ENCODE results near the gene PDXK.

The PDXK gene

DNA sequence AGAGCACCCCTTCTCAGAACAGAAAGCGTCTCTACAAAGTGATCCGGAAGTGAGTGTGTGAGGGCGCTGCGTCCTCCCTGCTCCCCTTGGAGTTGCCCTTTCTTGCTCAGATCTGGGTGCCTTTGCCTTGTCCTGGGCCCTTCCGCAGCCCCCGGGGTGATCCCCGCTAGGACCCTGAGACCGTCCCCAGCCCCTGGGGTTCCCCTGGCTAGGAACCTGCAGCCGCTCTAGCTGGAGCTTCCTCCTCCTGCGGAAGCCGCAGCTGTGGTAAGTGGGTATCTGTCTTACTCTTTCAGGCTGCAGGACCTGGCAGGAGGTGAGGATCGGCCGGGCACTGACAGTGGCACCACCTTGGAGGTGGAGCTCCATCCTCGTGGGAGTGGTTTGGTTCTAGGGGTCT is 81.6 kb downstream of the PDXK start:
- TF ChIP-seq, protein P1, sequence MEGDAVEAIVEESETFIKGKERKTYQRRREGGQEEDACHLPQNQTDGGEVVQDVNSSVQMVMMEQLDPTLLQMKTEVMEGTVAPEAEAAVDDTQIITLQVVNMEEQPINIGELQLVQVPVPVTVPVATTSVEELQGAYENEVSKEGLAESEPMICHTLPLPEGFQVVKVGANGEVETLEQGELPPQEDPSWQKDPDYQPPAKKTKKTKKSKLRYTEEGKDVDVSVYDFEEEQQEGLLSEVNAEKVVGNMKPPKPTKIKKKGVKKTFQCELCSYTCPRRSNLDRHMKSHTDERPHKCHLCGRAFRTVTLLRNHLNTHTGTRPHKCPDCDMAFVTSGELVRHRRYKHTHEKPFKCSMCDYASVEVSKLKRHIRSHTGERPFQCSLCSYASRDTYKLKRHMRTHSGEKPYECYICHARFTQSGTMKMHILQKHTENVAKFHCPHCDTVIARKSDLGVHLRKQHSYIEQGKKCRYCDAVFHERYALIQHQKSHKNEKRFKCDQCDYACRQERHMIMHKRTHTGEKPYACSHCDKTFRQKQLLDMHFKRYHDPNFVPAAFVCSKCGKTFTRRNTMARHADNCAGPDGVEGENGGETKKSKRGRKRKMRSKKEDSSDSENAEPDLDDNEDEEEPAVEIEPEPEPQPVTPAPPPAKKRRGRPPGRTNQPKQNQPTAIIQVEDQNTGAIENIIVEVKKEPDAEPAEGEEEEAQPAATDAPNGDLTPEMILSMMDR (IDR thresholded peaks at IDR 0.05; ENCODE audit: low read depth, low read length, missing control alignments): no peak
- no peak for DNase-seq (ENCODE audit: low read depth)
- no peak overlapping the region for H3K4me3 ChIP-seq (ENCODE audit: low read depth, low read length)

DNA sequence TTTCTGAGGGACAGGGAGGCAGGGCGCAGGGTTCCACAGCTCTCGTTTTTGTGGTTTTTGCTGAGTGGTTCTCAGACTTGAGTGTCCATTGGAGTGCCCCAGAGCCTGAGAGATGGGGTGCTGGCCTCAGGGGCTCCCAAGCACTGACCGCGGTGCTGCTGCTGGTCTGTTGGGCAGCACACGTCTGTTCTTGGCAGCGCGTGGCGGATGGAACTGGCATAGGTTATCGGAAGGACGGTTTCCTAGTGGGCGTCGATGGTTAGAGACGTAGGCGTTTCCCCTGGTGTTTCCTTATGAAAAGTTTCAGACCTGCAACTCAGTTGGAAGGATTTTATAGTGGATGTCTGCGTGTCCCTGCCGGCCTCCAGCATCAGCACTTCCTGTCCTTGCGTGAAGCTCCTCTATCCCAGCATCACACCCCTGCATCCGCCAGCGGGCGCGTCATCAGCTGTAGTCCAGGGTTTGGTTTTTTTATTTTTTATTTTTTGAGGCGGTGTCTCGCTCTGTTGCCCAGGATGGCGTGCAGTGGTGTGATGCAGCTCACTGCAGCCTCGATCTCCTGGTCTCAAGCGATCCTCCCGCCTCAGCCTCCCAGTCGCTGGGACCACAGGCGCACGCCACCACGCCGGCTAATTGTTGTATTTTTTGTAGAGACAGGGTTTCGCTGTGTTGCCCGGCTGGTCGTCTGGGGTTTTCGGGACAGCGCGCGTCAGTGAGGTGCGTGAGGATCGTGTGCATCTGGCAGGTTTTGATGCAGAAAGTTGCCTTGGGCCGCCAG is 82.3 kb downstream of the PDXK start:
- TF ChIP-seq, protein P1 (IDR thresholded peaks at IDR 0.05; ENCODE audit: low read depth, low read length, missing control alignments): no peak
- H3K4me3 ChIP-seq (ENCODE audit: low read depth, low read length): no peak overlapping the region
- DNase-seq (ENCODE audit: low read depth): no peak

DNA sequence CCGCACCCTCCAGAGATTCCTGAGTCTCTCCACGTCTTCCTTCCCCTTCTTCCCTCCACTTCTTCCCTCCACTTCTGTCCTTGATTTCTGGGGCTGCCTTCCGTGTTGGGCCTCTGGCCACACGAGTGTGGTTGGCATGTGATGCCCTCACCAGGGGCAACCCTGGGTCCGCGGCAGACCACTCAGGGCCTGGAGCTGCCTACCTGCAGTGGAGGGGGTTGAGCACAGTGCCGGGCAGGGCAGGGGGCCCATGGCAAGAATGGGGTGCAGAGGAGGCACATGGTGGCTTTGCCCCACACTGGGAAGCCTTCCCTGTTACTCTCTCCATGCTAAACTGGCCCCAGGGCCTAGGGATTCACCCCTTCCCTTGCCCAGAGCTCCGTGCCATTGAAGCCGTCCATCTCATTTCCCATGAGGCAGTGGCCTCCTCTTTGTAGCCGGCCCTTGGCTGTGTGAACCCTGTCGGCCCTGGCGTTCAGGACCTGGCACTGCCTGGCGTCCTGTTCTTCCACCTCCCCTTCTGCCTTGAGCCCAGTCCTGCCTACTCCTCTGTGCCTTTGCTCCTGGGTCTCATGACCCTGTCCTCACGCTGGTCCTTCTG is 83.9 kb downstream of the PDXK start:
- DNase-seq (ENCODE audit: low read depth): no peak
- TF ChIP-seq, protein P1 (IDR thresholded peaks at IDR 0.05; ENCODE audit: low read depth, low read length, missing control alignments): no peak
- H3K4me3 ChIP-seq (ENCODE audit: low read depth, low read length): no peak overlapping the region

DNA sequence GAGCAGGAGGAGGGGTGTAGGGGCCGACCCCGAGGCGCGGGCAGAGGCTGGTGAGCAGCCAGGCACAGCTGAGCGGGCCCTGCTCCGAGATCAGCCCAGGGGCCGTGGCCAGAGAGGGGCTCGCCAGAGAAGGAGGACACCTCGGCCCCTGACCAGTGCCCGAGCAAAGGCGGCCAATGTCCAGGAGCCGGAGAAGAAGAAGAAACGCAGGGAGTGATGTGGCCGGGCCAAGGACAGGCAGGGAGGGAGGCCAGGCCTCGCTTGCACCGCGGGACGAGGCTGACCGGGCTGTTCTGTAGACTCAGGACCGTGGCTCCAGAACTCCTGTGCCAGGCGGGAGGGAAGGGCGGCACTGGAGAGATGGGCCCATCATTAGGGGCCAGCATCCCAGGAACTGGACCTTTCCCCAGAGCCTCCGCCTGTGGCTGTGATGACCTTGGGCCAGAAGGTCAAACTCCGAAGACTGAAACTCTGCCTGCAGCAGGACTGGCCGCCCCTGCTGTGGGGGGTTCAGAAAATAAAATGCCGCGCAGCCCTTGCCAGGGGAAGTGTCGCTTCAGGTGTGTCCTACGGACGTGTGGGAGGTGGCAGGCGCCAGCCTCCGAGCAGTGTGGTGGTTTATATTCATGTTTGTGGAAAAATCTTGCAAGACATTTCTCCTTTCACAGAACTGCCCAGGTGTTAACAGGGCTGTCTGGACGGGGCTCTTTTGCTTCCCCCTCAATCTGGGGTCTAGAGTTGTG is 84.8 kb downstream of the PDXK start:
- no peak for DNase-seq (ENCODE audit: low read depth)
- H3K4me3 ChIP-seq (ENCODE audit: low read depth, low read length): no peak overlapping the region
- TF ChIP-seq, protein P1 (IDR thresholded peaks at IDR 0.05; ENCODE audit: low read depth, low read length, missing control alignments): no peak

DNA sequence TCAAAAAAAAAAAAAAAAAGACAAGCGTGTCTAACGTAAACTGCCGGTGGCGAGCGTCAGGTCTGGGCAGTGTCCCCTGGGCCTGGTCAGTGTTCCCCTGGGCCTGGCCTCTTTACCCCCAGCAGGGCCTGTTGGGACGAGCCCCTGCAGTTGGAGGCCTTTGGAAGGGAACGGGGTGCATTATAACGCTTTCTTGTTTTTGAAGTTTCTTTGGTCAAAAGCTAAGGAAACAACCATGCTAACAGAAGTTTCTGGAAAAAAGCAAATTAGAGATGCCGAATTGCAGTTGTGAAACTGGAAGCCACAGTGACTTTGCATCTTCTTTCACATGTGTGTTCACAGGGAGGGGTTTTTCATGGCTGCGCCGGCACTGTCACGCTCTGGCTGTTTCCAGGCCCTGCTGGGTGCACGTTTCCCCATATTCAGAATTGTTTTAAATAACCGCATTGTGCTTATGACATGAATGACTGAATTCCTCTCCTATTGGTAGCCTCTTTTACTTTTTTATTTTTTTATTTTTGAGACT is 86.4 kb downstream of the PDXK start:
- no peak overlapping the region for H3K4me3 ChIP-seq (ENCODE audit: low read depth, low read length)
- TF ChIP-seq, protein P1 (IDR thresholded peaks at IDR 0.05; ENCODE audit: low read depth, low read length, missing control alignments): no peak
- peak; percentile 97 for DNase-seq (ENCODE audit: low read depth)

DNA sequence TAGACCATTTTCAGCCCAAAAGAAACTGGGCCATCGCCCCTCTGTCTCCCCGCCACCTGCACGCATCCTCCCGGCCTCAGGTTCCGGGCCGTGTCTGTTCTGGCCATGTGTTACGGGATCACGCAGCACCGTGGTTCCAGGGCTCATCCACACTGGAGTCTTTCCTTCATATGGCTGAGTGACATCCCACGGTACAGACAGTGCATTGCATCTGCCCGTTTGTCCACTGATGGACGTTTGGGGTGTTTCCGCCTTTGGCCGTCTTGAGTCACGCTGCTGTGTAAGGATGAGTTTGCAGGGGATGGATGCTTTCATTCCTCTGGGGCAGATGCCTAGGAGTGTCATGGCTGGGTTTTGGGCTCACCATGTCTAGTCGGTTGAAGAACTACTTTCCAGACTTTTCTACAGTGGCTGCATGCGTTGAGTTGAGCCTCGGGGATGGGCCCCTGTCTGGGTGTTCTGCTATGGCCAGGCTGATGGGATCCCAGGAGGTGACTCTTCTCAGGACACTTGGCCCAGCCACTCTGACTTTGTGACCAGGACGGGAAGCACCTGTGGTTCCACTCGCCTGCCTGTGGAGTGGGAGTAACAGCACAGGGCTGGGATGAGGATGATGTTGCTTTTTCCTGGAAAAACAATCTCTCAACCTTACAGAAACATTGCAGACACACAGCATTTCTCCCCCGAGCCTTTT is 87.2 kb downstream of the PDXK start:
- TF ChIP-seq, protein P1 (IDR thresholded peaks at IDR 0.05; ENCODE audit: low read depth, low read length, missing control alignments): no peak
- H3K4me3 ChIP-seq (ENCODE audit: low read depth, low read length): no peak overlapping the region
- DNase-seq (ENCODE audit: low read depth): peak; percentile 18

All from GM12864 (cell line).